HCEC 1CT (cell line): ENCODE measurements around the gene RAB40B.
"Not testable (repeated sequence)": the region's sequence is repeated elsewhere in the genome, so short reads cannot be mapped to it uniquely, and the experiment has no call there.

Source experiments
- DNase-seq: peaks from one replicate; pipeline ENCODE4 v3.0.0-alpha.2; 2017

Gene RAB40B

GRCh38 chr17:82665217-82665616, 33.3 kb downstream of the RAB40B start:
- no peak for DNase-seq

- DNase-seq: no peak
These were observed 33.8 kb downstream of the RAB40B start for GRCh38 chr17:82664701-82665182.

- no peak for DNase-seq
These were observed 34.3 kb downstream of the RAB40B start for GRCh38 chr17:82664276-82664575.

- DNase-seq: no peak
These were observed 34.9 kb downstream of the RAB40B start for GRCh38 chr17:82663381-82664275.

- no peak for DNase-seq
These were observed 35.7 kb downstream of the RAB40B start for GRCh38 chr17:82662711-82663261.

- no peak for DNase-seq
These were observed 36.5 kb downstream of the RAB40B start for GRCh38 chr17:82661717-82662683.

GRCh38 chr17:82659886-82660285, 38.6 kb downstream of the RAB40B start:
- DNase-seq: no peak

GRCh38 chr17:82658796-82659452, 39.6 kb downstream of the RAB40B start:
- no peak for DNase-seq

- DNase-seq: no peak
These were observed 40.2 kb downstream of the RAB40B start for GRCh38 chr17:82658331-82658730.

- no peak for DNase-seq
These were observed 40.6 kb downstream of the RAB40B start for GRCh38 chr17:82657926-82658325.

GRCh38 chr17:82656266-82656665, 42.2 kb downstream of the RAB40B start:
- DNase-seq: no peak

- no peak for DNase-seq
These were observed 43.0 kb downstream of the RAB40B start for GRCh38 chr17:82655523-82655922.

- no peak for DNase-seq
These were observed 43.4 kb downstream of the RAB40B start for GRCh38 chr17:82655038-82655479.

GRCh38 chr17:82654611-82655010, 43.9 kb downstream of the RAB40B start:
- not testable (repeated sequence) for DNase-seq

GRCh38 chr17:82653651-82654528, 44.6 kb downstream of the RAB40B start:
- no peak for DNase-seq

GRCh38 chr17:82650723-82651122, 47.8 kb downstream of the RAB40B start:
- DNase-seq: no peak

- no peak for DNase-seq
These were observed 48.8 kb downstream of the RAB40B start for GRCh38 chr17:82649501-82650261.

GRCh38 chr17:82648742-82649331, 49.7 kb downstream of the RAB40B start:
- no peak for DNase-seq

GRCh38 chr17:82648165-82648668, 50.3 kb downstream of the RAB40B start, which contains the start of gene WDR45B:
Gene WDR45B, minus strand, starts transcription at chr17:82648444. Its CDS starts 104 bp downstream, at chr17:82648340.
- DNase-seq: peak; percentile 96

GRCh38 chr17:82647593-82648164, 50.8 kb downstream of the RAB40B start:
- DNase-seq: no peak
